SH-SY5Y (cell line): ENCODE results near the gene SNX18.

Experiments used
- GATA2 ChIP-seq: IDR thresholded peaks from 2 replicates; pipeline ENCODE4 v1.6.1; 2011; ENCODE audit warnings: mild to moderate bottlenecking, low read depth, low read length
- GATA3 ChIP-seq: IDR thresholded peaks from 2 replicates; pipeline ENCODE4 v1.6.1; 2011; ENCODE audit warnings: low read depth, mild to moderate bottlenecking, low read length, moderate library complexity

Gene SNX18

DNA sequence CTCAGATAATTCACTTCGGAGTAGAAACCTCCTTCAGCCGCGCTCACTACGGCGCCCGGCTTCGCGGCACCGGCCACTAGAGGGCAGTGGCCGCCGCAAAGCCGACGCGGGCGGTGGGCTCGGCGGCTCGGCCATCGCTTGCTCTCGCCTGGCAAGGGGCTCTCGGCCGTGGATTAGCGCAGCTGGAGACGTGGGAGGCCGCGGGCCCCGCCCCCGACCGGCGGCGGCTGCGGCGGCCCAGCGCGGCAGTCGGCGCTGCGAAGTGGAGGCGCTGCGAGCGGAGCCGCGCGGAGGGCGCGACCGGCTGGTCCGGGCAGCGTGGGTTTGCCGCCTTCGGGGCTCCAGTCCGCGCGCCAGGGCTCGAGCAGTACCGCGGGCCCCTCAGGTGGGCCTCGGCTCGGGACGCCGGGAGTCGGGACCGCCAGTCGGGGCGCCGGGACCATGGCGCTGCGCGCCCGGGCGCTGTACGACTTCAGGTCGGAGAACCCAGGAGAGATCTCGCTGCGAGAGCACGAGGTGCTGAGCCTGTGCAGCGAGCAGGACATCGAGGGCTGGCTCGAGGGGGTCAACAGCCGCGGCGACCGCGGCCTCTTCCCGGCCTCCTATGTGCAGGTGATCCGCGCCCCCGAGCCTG lies at the start of gene SNX18:
TSS of gene SNX18 (plus strand) at position 248 of the 634 bp plus-strand sequence. CDS start at position 442, 194 bp downstream.
- no peak for TF ChIP-seq GATA3
- no peak for TF ChIP-seq GATA2

- TF ChIP-seq GATA3 (no peak), GATA2 (no peak)
These were observed 47.9 kb upstream of the SNX18 start for GRCh38 chr5:54469622-54470021.

- TF ChIP-seq GATA3: no peak
- no peak for TF ChIP-seq GATA2
These were observed 47.4 kb upstream of the SNX18 start for GRCh38 chr5:54470128-54470527.

- TF ChIP-seq GATA2 (no peak), GATA3 (no peak)
These were observed 46.9 kb upstream of the SNX18 start for GRCh38 chr5:54470677-54471076.

DNA sequence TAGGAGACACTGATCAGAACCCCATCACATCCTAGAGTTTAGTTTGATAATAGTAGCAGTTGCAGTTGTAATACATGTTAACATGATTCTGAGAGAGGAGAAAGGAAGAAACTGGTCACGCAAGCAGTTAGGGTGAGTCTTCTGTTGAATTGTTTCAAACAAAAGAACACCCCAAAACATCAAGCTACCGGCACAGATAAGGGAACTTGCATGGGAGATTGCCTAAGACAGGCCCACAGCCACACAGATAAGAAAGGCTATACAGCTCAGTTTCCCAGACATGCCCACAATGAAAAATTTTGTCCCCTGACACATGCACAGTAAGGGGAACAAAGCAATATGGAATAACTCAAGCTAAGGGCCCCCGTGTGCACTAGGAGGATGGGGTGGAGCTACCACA lies 46.2 kb upstream of the SNX18 start:
- TF ChIP-seq GATA2: no peak
- TF ChIP-seq GATA3: no peak

DNA sequence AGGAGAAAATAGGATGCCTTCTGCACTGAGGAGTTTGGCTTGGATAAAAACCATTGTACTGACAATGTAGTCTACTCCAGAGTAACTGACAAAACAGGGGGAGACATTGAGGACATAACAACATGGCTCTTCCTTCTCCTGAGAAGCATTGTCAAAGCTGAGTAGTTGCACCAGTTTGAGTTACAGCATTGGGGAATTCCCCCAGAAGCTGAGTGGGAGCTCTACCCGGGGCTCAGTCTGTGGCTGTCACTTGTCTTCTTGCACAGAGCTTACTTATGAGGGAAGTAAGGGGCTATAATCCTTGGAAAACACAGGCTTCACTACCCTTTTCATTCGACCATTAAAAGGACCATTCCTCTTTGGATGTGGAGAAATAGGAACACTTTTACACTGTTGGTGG lies 40.9 kb upstream of the SNX18 start:
- TF ChIP-seq GATA3 (no peak), GATA2 (no peak)

GRCh38 chr5:54477941-54478478 lies 39.5 kb upstream of the SNX18 start:
- TF ChIP-seq GATA2 (no peak), GATA3 (no peak)

DNA sequence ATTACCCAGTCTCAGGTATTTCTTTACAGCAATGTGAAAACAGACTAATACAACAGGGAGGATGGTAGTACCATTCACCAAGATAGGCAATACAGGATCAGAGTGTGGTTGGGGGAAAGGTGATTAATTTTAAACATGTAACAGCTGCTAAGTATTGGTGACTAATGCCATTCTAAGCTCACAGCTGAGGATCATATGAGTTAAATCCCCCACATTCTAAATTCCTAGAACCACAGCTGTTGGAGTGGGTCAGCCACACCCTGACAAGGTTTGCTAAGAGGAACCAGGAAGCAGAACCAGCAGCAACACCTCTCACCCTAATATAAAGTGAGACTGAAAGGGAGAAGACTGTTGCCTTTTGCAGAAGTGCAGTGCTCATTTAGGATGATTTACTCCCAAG lies 37.3 kb upstream of the SNX18 start:
- TF ChIP-seq GATA2: no peak
- TF ChIP-seq GATA3: no peak

- no peak for TF ChIP-seq GATA2
- TF ChIP-seq GATA3: no peak
These were observed 33.2 kb upstream of the SNX18 start for GRCh38 chr5:54484219-54484894.

- TF ChIP-seq GATA2 (no peak), GATA3 (no peak)
These were observed 26.2 kb upstream of the SNX18 start for GRCh38 chr5:54491326-54491725.

DNA sequence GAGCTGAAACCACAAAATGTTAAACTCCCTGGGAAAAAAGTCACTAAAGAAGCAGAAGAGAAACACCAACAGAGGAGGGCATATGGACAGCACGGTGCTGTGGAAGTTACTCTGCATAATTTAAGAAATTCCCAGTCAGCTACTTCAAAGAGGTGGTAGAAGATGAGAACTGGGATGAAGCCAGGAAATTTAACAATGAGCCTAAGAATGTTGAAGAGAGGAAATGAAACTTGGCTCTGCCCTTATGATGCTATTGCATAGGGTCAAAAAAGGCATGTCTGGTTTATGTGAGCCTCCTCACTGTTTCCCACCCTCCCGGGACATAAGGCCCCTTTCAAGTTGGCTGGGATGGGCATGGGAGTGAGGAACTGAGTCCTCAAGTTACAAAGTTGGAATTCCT lies 25.4 kb upstream of the SNX18 start:
- TF ChIP-seq GATA3: no peak
- TF ChIP-seq GATA2: no peak

GRCh38 chr5:54495027-54495426 lies 22.5 kb upstream of the SNX18 start:
- no peak for TF ChIP-seq GATA3
- TF ChIP-seq GATA2: no peak

- no peak for TF ChIP-seq GATA2
- no peak for TF ChIP-seq GATA3
These were observed 3.3 kb upstream of the SNX18 start for GRCh38 chr5:54514291-54514690.

DNA sequence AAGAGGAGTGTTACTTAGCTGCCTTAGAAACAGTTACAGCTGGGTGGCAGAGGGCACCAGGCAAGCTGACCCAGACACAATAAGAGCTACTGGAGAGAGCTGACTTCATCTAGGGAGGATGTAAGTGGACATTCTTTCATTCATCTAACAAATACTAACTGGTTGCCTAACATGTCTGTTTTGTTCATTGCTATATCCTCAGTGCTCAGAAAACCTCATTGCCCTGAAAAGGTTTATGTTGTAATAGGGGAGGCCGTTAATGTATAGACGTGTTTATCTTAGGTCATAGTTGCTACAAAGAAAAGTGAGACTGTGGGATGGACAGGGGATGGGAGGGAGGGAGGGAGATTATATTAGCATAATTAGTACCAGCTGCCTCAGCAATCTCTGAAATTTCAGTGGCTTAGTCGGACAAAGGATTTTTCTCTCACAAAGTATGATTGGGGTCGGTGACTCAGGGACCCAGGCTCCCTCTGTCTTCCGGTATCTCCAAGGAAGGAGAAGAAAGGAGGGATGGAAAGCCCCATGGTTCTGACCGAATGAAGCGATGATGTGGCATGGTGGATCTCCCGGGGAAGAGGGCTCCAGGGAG lies 2.6 kb upstream of the SNX18 start:
- no peak for TF ChIP-seq GATA3

GRCh38 chr5:54515634-54516033 lies 1.9 kb upstream of the SNX18 start:
- no peak for TF ChIP-seq GATA3
- TF ChIP-seq GATA2: no peak

DNA sequence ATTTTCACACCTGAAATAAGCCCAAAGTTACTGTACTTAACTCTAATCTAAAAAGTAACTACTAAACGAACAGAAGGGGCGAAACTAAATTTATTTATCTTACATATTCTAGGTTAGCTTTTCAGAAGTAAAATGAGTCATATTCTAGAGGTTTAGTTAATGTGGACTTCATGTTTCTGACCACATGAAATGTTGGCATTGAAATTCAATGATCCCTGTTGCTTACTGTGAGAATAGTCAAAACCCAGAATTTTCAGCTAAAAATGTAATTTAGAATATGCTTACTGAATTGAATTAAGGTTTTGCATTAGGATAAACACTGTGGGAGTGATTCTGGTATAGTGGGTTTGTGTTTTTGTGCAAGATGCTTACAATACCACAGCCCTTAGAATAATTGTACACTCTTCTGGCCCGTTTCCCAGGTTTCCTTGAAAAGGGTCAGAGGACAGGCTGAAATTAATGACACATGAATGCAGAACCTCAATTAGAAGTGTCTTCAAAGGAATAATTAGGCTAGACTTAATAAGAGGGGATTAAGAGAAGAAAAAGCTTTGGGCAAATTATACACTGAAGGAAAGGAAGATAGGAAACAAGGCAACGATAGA lies 1.4 kb upstream of the SNX18 start:
- TF ChIP-seq GATA2 (no peak), GATA3 (no peak)
